Measurements from ENCODE around the gene SNPH. TPM values are rescaled to one million over a fixed set of nuclear protein-coding genes. Genes with fewer than 3 reads are reported as not detected.

SNPH gene
- total RNA-seq, 4 donors from 2014 or later = 9.6 to 29.5 (median 17.3) TPM

DNA sequence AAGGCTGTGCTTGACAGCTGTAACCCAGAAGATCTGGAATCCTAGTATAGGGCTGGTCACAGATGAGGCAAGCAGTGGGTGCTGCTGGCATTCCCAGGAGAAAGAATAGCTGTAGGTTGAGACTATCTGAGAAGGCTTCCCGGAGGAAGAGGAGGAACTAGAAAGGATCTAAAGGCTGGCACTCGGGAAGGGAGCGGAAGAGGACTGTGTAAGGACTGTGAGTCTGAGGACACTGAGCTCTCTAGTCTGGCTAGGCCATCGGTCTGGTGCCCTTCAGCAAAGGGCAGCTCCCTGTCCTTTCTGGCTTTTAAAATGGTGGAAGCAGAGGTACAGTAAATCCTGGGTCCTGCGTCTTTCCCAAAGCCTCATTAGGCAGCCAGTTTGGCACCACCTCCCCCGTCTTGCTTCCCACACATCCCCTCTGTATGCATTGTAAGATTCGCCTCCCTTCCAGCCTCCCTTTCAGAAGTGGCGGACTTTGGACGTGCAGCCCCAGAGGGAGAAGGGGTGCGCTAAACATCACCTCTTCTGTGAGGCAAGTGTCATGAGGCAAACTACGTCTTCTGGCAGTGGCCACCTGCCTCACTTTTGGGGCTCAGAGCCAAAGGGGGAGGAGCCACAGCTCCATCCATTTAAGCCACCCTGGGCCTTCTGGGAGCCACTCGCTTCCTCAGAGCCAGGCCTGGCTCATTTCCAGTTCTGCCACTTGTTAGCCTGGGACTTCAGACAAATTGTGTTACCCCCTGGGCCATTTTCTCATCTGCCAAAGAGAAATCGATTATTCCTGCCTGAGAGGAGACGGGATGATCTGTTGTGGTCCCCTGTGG, 8.6 kb downstream of the SNPH start:
- 87% methylated on average over 12 of the region's 14 CpGs for WGBS
- Histone ChIP-seq H3K27me3 (no peaks in the 10 kb centered on the region), H3K4me3 (no peak overlapping the region), H3K27ac (replicated peaks in 1 of 4) (no peak overlapping the region), H3K9me3 (no peaks in the 10 kb centered on the region), H3K4me1 (peaks cover 0 to 4% (median under 1%) of the 10 kb centered on the region in 4 donors), H3K36me3 (peaks cover 0 to 7% (median under 1%) of the 10 kb centered on the region in 4 donors)
- TF ChIP-seq, protein P1, sequence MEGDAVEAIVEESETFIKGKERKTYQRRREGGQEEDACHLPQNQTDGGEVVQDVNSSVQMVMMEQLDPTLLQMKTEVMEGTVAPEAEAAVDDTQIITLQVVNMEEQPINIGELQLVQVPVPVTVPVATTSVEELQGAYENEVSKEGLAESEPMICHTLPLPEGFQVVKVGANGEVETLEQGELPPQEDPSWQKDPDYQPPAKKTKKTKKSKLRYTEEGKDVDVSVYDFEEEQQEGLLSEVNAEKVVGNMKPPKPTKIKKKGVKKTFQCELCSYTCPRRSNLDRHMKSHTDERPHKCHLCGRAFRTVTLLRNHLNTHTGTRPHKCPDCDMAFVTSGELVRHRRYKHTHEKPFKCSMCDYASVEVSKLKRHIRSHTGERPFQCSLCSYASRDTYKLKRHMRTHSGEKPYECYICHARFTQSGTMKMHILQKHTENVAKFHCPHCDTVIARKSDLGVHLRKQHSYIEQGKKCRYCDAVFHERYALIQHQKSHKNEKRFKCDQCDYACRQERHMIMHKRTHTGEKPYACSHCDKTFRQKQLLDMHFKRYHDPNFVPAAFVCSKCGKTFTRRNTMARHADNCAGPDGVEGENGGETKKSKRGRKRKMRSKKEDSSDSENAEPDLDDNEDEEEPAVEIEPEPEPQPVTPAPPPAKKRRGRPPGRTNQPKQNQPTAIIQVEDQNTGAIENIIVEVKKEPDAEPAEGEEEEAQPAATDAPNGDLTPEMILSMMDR (IDR thresholded peaks at IDR 0.05) = no peak
- TF ChIP-seq EP300 (IDR thresholded peaks at IDR 0.05) (no peak), POLR2AphosphoS5 (IDR thresholded peaks at IDR 0.05) (no peak), POLR2A (IDR thresholded peaks at IDR 0.05; ENCODE audit: low read depth) (no peak)
- intact Hi-C loops (cut with DNase I) = no loop called here
- peak; percentile 64 for DNase-seq (ENCODE audit: extremely low spot score)

DNA sequence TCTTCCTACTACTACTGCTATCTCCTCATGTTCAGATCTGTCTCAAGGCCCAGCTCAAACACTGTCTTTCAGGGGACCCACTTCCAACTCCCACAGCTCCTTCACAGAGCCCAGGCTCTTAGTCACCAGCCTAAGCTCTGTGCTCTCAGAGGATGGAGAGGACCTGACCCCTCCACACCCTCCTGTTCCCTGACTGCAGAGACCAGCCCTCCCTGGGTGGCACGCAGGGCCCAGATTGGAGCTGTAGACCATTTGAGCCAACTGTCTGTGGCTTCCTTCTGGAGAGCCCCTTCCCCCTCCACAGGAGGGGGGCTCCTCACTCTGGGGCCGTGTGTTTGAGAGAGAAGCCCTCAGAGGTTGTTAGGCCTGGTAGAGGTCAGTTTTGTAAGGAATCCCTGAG, 9.8 kb downstream of the SNPH start:
- H3K4me1 ChIP-seq = peaks cover 2 to 16% (median 12%) of the 10 kb centered on the region in 4 donors
- WGBS = 73% methylated on average over 2 of the region's 2 CpGs
- no peaks in the 10 kb centered on the region for H3K27me3 ChIP-seq
- DNase-seq (ENCODE audit: extremely low spot score) = peak; percentile 91
- peaks cover 0 to 4% (median 1%) of the 10 kb centered on the region in 4 donors for H3K36me3 ChIP-seq
- TF ChIP-seq, protein P1 (IDR thresholded peaks at IDR 0.05) = no peak
- TF ChIP-seq EP300 (IDR thresholded peaks at IDR 0.05) (no peak), POLR2AphosphoS5 (IDR thresholded peaks at IDR 0.05) (no peak)
- H3K27ac ChIP-seq (replicated peaks in 1 of 4) = no peak overlapping the region
- H3K9me3 ChIP-seq = no peaks in the 10 kb centered on the region
- intact Hi-C loops (cut with DNase I) = no loop called here
- no peak overlapping the region for H3K4me3 ChIP-seq

DNA sequence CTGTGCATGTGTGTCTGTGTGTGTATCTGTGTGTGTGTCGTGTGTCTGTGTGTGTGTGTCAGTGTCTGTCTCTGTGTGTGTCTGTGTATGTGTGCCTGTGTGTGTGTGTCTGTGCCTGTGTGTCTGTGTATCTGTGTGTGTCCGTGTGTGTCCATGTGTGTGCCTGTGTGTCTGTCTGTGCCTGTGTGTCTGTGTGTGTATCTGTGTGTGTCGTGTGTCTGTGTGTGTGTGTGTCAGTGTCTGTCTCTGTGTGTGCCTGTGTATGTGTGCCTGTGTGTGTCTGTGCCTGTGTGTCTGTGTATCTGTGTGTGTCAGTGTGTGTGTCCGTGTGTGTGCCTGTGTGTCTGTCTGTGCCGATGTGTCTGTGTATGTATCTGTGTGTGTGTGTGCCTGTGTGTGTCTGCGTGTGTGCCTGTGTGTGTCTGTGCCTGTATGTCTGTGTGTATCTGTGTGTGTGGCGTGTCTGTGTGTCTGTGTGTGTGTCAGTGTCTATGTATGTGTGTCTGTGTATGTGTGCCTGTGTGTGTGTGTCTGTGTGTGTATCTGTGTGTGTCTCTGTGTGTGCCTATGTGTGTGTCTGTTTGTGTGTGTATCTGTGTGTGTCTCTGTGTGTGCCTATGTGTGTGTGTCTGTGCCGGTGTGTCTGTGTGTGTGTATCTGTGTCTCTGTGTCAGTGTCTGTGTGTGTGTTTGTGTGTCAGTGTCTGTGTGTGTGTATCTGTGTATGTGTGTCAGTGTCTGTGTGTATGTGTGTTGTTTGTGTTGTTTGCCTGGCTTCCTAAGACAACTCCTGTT, 11.6 kb downstream of the SNPH start:
- no peak for TF ChIP-seq POLR2AphosphoS5 (IDR thresholded peaks at IDR 0.05)
- no peak for TF ChIP-seq POLR2A (IDR thresholded peaks at IDR 0.05; ENCODE audit: low read depth)
- TF ChIP-seq, protein P1 (IDR thresholded peaks at IDR 0.05) = no peak
- no peak for TF ChIP-seq EP300 (IDR thresholded peaks at IDR 0.05)
- Histone ChIP-seq H3K4me3 (no peak overlapping the region), H3K27me3 (no peaks in the 10 kb centered on the region), H3K36me3 (peaks cover 0 to 4% (median 0%) of the 10 kb centered on the region in 4 donors), H3K9me3 (no peaks in the 10 kb centered on the region), H3K4me1 (peaks cover 6 to 24% (median 18%) of the 10 kb centered on the region in 4 donors), H3K27ac (replicated peaks in 1 of 4) (no peak overlapping the region)
- intact Hi-C loops (cut with DNase I) = no loop called here
- 91% methylated on average over 7 of the region's 8 CpGs for WGBS
- DNase-seq (ENCODE audit: extremely low spot score) = peak; percentile 79

DNA sequence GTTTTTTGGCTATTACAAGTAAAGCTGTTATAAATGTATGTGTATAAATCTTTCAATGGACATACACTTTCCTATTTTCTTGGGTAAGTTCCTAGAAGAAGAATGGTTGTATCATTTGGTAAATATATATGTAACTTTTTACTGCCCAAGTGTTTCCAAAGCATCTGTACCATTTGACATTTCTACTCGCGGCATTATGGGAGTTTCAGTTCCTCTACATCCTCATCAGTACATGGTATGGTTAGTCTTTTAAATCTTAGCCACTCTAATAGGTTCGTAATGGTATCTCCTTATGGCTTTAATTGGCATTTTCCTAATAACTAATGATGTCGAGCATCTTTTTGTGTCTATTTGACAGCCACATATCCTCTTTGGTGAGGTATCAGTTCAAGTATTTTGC, 12.9 kb downstream of the SNPH start:
- H3K9me3 ChIP-seq = no peaks in the 10 kb centered on the region
- TF ChIP-seq EP300 (IDR thresholded peaks at IDR 0.05) = no peak
- no peak for TF ChIP-seq POLR2AphosphoS5 (IDR thresholded peaks at IDR 0.05)
- TF ChIP-seq, protein P1 (IDR thresholded peaks at IDR 0.05) = no peak
- TF ChIP-seq POLR2A (IDR thresholded peaks at IDR 0.05; ENCODE audit: low read depth) = no peak
- peaks cover 6 to 33% (median 24%) of the 10 kb centered on the region in 4 donors for H3K4me1 ChIP-seq
- H3K36me3 ChIP-seq = peaks cover 0 to 4% (median 0%) of the 10 kb centered on the region in 4 donors
- H3K27ac ChIP-seq (replicated peaks in 1 of 4) = no peak overlapping the region
- DNase-seq (ENCODE audit: extremely low spot score) = no peak
- H3K4me3 ChIP-seq = no peak overlapping the region
- 91% methylated on average over 4 of the region's 4 CpGs for WGBS
- H3K27me3 ChIP-seq = no peaks in the 10 kb centered on the region
- intact Hi-C loops (cut with DNase I) = no loop called here

All from esophagus muscularis mucosa (tissue), 4 donors.